Spinal cord (tissue), 10 donors: ENCODE measurements around the gene EXO1. TPM values are rescaled to one million over a fixed set of nuclear protein-coding genes. Genes with fewer than 3 reads are reported as not detected.

Experiments used
- DNase-seq, 6 donors: peaks; one replicate each; pipeline versions ENCODE4 v3.0.0 to v3.0.0-alpha.2; 2013 to 2015; ENCODE audit warnings: low spot score in 6 of 6, low read depth in 4 of 6
- H3K27ac ChIP-seq: one replicate; pipeline ENCODE4 v1.5.1; 2013; ENCODE audit warnings: low read depth, low read length, control low read depth
- H3K27me3 ChIP-seq: one replicate; pipeline ENCODE4 v1.6.1; 2013; ENCODE audit warnings: low read length; ENCODE audit not compliant: control insufficient read depth, insufficient read depth
- H3K36me3 ChIP-seq: one replicate; pipeline ENCODE4 v1.6.1; 2013; ENCODE audit warnings: low read length; ENCODE audit not compliant: control insufficient read depth, insufficient read depth
- H3K4me1 ChIP-seq: one replicate; pipeline ENCODE4 v1.6.1; 2013; ENCODE audit warnings: low read length; ENCODE audit not compliant: control insufficient read depth, insufficient read depth
- H3K4me3 ChIP-seq: one replicate; pipeline ENCODE4 v1.5.1; 2013; ENCODE audit warnings: low read depth, low read length, control low read depth
- H3K9me3 ChIP-seq: one replicate; pipeline ENCODE4 v1.6.1; 2013; ENCODE audit warnings: low read length; ENCODE audit not compliant: control insufficient read depth, insufficient read depth
- WGBS: methylation state at CpG from one replicate; pipeline ENCODE4 v1.1.5; 2013; ENCODE audit warnings: missing lambda C conversion rate; ENCODE audit not compliant: insufficient coverage; 5-methylcytosine and 5-hydroxymethylcytosine counted together
- polyA plus RNA-seq, 2 donors: library from polyadenylated mRNA; unstranded; fragments of 120-200 nt; gene quantifications; one replicate each; pipeline ENCODE4 v1.2.1, GENCODE V29; 2013; ENCODE audit not compliant: insufficient read length in 2 of 2
- total RNA-seq, 2 donors: library from RNA; depleted of rRNA in 1 of 2; stranded (reverse); fragments of 120-200 nt in 1 of 2; fragments of >200 nt in 1 of 2; gene quantifications; one replicate each; pipeline versions ENCODE4 v1.2.3 to v1.2.4, GENCODE V29; 2013 to 2014
- donor health status: healthy.

Gene EXO1
- total and polyA plus RNA-seq, 4 donors, result 3.7 to 7.8 (median 4.8) TPM

DNA sequence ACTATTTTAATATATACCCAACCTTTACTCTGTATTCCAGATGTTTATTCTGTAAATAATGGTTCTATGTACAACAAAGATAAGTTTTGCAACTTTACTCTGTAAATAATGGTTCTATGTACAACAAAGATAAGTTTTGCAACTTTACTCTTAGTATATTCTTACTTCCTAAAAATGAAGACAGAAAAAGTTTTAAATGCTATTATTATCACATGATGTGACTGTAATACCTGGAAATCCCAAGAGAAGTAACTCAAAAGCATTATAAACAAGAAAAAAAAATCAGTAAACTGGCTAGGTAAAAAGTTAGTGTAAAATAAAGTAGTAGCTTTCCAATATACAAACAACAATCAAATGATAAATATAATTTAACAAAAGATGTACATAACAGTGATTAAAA, 18.5 kb upstream of the EXO1 start:
- no peaks in the 10 kb centered on the region for H3K9me3 ChIP-seq
- DNase-seq, result no peak
- no peak overlapping the region for H3K27ac ChIP-seq

DNA sequence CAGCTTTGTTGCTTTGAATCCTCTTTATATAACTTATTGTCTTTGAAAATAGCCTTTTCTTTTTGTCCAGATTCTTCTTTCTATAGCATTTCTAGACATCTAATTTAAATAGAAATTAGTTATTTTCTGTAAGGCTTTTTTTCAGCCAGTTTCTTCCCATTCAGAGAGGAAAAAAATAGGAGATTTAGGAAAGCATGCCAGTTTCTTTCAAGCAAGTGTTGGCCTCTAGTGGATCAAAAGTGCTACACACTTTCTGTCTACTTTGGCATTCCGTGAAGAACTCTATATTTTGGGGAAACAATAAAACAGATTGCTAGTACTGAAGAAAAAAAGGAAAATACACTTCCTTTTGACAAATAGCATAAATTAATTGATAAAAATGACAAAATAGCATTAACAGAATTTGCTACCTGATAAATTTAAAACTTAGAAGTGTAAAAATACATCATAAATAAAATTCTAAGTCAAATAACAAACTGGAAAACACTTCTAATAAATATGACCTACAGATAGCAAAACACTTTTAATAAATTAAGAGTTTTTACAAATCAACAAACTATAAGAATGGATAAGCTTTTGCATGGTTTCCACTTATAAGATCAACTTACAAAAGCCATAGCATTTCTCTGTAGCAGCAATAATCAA, 13.1 kb upstream of the EXO1 start:
- Histone ChIP-seq H3K27me3 (no peaks in the 10 kb centered on the region), H3K36me3 (no peaks in the 10 kb centered on the region), H3K27ac (no peak overlapping the region), H3K4me1 (no peaks in the 10 kb centered on the region), H3K4me3 (no peak overlapping the region), H3K9me3 (no peaks in the 10 kb centered on the region)
- DNase-seq, result peak in 5 of 6 donors; percentile 17 to 91 (median 48)
- no CpG with 5 or more reads among the region's 1 CpG for WGBS

More for the DNA sequence above, 18.5 kb upstream of the EXO1 start:
- H3K27me3 ChIP-seq, result no peaks in the 10 kb centered on the region
- H3K4me1 ChIP-seq, result no peaks in the 10 kb centered on the region
- no peaks in the 10 kb centered on the region for H3K36me3 ChIP-seq
- H3K4me3 ChIP-seq, result no peak overlapping the region

DNA sequence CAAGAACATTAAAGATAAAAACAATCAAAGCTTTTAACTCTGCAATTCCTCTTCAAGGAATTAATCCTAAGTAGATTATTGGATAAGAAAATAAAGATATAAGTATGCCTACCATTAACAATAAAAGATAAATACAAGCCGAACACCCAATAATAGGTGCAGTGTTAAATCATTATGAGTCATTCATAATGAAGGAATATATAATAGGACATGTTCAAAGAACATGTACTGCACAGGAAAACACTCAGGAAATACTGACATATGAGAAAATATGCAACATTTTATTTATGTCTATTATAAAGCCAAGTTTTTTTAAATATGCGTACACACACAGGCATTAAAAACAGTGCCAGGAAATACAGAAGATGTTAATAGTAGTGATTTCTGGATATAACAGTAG, 11.1 kb upstream of the EXO1 start:
- Histone ChIP-seq H3K4me1 (no peaks in the 10 kb centered on the region), H3K36me3 (no peaks in the 10 kb centered on the region), H3K9me3 (no peaks in the 10 kb centered on the region), H3K27ac (no peak overlapping the region), H3K4me3 (no peak overlapping the region), H3K27me3 (no peaks in the 10 kb centered on the region)
- no CpG with 5 or more reads among the region's 2 CpGs for WGBS
- DNase-seq, result no peak

DNA sequence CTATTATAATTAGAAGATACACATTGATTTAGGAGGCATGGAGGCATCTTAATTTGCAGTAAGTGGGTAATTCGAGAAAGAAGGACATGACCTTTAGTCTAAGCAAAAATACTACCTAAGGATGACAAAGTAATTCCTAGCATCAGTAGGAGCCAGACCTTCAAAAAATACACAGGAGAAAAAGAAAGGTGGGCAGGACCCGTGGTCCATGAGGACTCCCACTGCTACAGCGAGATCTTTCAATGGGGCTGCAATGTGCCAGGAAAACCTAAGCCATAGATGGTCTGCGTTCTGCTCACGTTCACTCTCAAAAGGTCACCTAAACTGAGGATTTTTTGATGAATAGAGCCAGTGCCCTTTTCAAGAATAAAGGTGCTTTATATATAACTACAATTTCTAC, 10.6 kb upstream of the EXO1 start:
- no peaks in the 10 kb centered on the region for H3K4me1 ChIP-seq
- no peaks in the 10 kb centered on the region for H3K27me3 ChIP-seq
- H3K36me3 ChIP-seq, result no peaks in the 10 kb centered on the region
- no peak overlapping the region for H3K4me3 ChIP-seq
- DNase-seq, result no peak
- H3K27ac ChIP-seq, result no peak overlapping the region
- 90% methylated on average over 4 of the region's 5 CpGs for WGBS
- H3K9me3 ChIP-seq, result no peaks in the 10 kb centered on the region

DNA sequence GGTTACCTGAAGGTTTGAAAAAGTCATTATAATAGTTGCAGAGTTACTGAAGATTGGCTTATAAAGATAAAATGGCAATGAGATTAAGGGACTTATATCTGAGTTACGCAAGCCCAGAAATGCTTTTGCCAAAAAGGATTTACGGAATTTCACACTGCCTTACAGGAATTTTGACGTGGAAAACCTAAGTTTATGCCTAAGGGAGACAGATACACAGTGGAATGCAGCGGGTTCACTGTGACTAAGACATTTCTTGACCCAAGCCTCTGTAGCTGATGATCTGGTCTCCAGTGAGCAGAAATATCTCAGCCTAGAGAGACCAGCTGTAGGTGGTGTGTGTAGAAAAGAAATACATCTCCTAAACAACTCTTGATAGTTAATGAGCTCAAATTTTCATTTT, 10.1 kb upstream of the EXO1 start:
- Histone ChIP-seq H3K36me3 (no peaks in the 10 kb centered on the region), H3K27me3 (no peaks in the 10 kb centered on the region), H3K4me1 (no peaks in the 10 kb centered on the region), H3K4me3 (no peak overlapping the region), H3K27ac (no peak overlapping the region), H3K9me3 (no peaks in the 10 kb centered on the region)
- DNase-seq, result no peak
- 98% methylated on average over 4 of the region's 4 CpGs for WGBS

DNA sequence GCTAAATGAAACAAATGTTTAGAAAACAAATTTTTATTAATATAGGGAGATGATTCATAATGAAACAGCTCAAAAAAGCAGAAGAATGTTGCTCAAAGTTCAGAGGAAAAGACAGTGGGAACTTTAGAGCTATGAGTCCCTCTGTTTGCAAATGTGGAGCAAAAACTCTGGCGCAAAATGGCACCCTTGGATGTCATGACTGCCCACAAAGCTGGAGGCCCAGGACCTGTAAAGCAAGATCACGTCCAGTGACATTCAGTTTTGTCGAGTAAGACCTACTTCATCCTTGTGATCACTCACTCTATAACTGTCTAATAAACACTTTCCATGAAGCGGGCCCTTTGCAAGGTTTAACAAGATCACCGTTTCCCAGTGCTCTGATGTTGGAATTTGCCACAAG, 9.1 kb upstream of the EXO1 start:
- Histone ChIP-seq H3K4me3 (no peak overlapping the region), H3K27ac (no peak overlapping the region), H3K27me3 (no peaks in the 10 kb centered on the region), H3K4me1 (no peaks in the 10 kb centered on the region), H3K9me3 (no peaks in the 10 kb centered on the region), H3K36me3 (no peaks in the 10 kb centered on the region)
- 100% methylated on average over 2 of the region's 5 CpGs for WGBS
- no peak for DNase-seq

DNA sequence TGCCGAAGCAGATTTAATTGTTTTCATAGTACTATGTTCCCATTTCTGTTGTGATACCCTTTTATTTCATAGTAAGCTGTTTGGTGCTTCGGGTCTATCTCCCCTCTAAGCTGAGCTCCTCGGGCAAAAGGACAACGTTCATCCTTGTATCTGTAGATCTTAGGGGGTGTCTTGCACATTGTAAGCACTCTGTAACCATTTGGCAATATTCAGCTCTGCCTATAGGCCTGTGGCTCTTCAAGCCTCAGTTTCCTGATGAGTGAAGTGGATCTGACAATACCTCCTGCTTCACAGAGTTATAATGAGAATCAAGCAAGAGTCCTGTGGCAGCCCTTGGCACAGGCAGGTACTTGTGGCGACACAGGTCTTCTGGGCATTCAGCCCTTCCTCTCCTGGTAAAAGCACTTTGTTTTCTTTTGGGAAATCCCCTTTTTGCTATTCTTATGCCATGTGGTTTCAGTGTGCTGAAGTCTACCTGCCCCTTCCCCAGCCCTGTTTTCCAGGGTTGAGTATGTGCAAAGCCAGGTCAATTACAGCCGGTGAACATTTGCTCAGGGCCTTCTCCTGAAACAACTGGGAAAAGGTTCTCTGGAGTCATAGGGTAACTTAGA, 8.5 kb upstream of the EXO1 start:
- no CpG with 5 or more reads among the region's 6 CpGs for WGBS
- no peaks in the 10 kb centered on the region for H3K9me3 ChIP-seq
- H3K4me3 ChIP-seq, result no peak overlapping the region
- no peaks in the 10 kb centered on the region for H3K36me3 ChIP-seq
- no peaks in the 10 kb centered on the region for H3K27me3 ChIP-seq
- H3K4me1 ChIP-seq, result no peaks in the 10 kb centered on the region
- no peak overlapping the region for H3K27ac ChIP-seq
- no peak for DNase-seq

DNA sequence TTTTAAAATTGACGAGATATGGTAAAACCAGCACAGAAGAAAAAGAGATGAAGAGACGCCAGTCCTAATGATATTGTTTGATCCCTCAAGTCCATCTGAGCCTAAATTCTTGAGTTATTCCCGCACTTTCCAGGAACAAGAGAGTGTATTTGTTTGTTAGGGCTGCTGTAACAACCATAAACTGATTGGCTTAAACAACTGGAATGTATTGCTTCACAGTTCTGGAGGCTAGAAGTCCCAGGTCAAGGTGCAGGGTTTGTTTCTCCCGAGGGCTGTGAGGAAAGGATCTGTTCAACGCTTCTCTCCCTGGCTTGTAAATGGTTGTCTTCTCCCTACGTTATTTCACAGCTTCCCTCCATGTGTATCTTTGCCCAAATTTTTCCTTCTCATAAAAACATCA, 7.8 kb upstream of the EXO1 start:
- no peak for DNase-seq
- H3K36me3 ChIP-seq, result no peaks in the 10 kb centered on the region
- H3K4me1 ChIP-seq, result no peaks in the 10 kb centered on the region
- no peak overlapping the region for H3K27ac ChIP-seq
- H3K27me3 ChIP-seq, result no peaks in the 10 kb centered on the region
- WGBS, result 98% methylated on average over 5 of the region's 6 CpGs
- H3K4me3 ChIP-seq, result no peak overlapping the region
- no peaks in the 10 kb centered on the region for H3K9me3 ChIP-seq

DNA sequence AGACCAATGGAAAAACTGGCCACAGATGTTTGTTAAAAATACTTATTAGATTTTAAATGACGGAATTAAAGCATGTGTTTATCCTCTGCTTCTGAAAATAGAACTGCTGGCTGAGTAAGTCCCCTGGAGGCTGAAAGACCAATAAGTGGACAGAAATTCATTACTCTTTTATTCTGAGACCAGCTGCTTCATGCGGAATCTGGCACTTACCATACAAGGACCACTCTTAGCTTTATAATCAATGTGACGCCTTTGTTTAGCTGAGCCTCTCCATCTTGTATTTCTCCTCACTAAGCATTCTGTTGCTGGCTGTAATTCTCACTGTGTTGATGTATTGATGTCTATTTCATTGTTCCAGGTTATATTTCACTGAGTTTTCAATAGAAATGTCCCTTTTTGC, 6.3 kb upstream of the EXO1 start:
- Histone ChIP-seq H3K27me3 (no peaks in the 10 kb centered on the region), H3K27ac (no peak overlapping the region), H3K4me1 (no peaks in the 10 kb centered on the region), H3K4me3 (no peak overlapping the region), H3K9me3 (no peaks in the 10 kb centered on the region), H3K36me3 (no peaks in the 10 kb centered on the region)
- DNase-seq, result peak in 1 of 6 donors; percentile 39
- 83% methylated on average over 1 of the region's 3 CpGs for WGBS

DNA sequence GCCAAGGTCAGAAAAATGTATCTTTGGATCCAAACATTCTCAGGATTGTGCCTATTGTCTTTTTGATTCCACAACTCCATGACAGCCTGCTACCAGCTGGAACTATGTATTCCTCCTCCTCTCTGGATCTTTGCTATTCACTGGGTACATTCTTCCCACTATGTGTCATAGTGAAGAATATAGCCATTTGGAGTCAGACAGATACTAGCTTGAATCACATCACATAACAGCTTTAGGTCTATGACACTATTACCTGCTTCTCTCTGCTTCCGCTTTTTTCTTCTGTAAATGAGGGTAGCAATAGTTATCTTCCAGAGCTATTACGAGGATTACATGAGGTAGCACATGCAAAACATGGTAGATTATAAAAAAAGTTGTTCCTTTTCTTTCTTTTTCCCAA, 5.4 kb upstream of the EXO1 start:
- Histone ChIP-seq H3K36me3 (no peaks in the 10 kb centered on the region), H3K27ac (no peak overlapping the region), H3K9me3 (no peaks in the 10 kb centered on the region), H3K27me3 (no peaks in the 10 kb centered on the region), H3K4me3 (no peak overlapping the region), H3K4me1 (no peaks in the 10 kb centered on the region)
- no peak for DNase-seq
- no CpG with 5 or more reads among the region's 2 CpGs for WGBS
